ENCODE data around the gene RASAL1. TPM values are rescaled to one million over a fixed set of nuclear protein-coding genes. Genes with fewer than 3 reads are reported as not detected.
"Not testable (repeated sequence)": the region's sequence is repeated elsewhere in the genome, so short reads cannot be mapped to it uniquely, and the experiment has no call there.

Gene RASAL1
- total RNA-seq, 8 experiments from 2014 or later: 0.16 to 0.49 (median 0.30) TPM; not detected in 2

DNA sequence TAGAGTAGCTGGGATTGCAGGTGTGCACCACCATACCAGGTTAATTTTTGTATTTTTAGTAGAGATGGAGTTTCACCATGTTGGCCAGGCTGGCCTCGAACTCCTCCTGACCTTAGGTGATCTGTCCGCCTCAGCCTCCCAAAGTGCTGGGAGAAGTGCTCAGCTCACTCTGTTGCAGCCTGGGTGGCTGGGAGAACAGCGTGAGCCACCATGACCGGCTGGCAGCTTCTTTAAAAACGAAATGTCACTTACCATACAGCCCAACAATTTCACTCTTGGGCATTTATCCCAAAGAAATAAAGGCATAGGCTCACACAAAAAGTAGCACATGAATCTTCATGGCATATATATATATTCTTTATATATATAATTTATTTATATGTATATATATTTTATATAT, 9.2 kb upstream of the RASAL1 start:
- in situ Hi-C loops (cut with MboI; ENCODE audit: low pct_unique_long_range_greater_than_20kb in 2 of 9, low sequenced_read_pairs in 9 of 9, unreplicated experiment in 9 of 9): no loop called here
- H3K4me1 ChIP-seq (replicated peaks in 1 of 2): peaks cover 6 to 7% of the 10 kb centered on the region in 2 donors
- H3K4me3 ChIP-seq: no peak overlapping the region
- 33 to 100% (median 43%) methylated on average over 1 to 5 of the region's 5 CpGs; no CpG with 5 or more reads in 5 of the 10 experiments for WGBS, 10 experiments
- no peak for ATAC-seq (replicated peaks in 6 of 8)
- no peak overlapping the region for H3K27ac ChIP-seq

DNA sequence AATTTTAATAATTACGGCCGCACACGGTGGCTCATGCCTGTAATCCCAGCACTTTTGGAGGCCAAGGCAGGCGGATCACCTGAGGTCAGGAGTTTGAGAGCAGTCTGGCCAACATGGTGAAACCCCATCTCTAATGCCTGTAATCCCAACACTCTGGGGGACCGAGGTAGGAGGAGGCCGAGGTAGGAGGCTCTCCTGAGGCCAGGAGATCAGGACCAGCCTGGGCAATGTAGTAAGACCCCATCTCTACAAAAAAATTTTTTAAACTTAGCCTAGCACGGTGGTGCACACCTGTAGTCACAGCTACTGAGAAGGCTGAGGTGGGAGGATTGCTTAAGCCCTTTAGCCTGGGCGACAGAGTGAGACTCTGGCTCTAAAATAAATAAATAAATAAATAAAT, 8.4 kb upstream of the RASAL1 start:
- ATAC-seq (replicated peaks in 6 of 8): no peak
- 14 to 100% (median 85%) methylated on average over 1 to 8 of the region's 8 CpGs; no CpG with 5 or more reads in 2 of the 10 experiments for WGBS, 10 experiments
- in situ Hi-C loops (cut with MboI; ENCODE audit: low pct_unique_long_range_greater_than_20kb in 2 of 9, low sequenced_read_pairs in 9 of 9, unreplicated experiment in 9 of 9): no loop called here
- no peak overlapping the region for H3K4me3 ChIP-seq
- no peak overlapping the region for H3K27ac ChIP-seq
- no peaks in the 10 kb centered on the region for H3K4me1 ChIP-seq (replicated peaks in 1 of 2)

- H3K4me3 ChIP-seq: no peak overlapping the region
- in situ Hi-C loops (cut with MboI; ENCODE audit: low pct_unique_long_range_greater_than_20kb in 2 of 9, low sequenced_read_pairs in 9 of 9, unreplicated experiment in 9 of 9): no loop called here
- 0 to 100% (median 63%) methylated on average over 1 of the region's 5 CpGs; no CpG with 5 or more reads in 4 of the 10 experiments for WGBS, 10 experiments
- ATAC-seq (replicated peaks in 6 of 8): no peak
- no peak overlapping the region for H3K27ac ChIP-seq
- H3K4me1 ChIP-seq (replicated peaks in 1 of 2): no peaks in the 10 kb centered on the region
These were observed 7.3 kb upstream of the RASAL1 start for GRCh38 chr12:113142886-113143332.

- Histone ChIP-seq H3K4me3 (no peak overlapping the region), H3K4me1 (replicated peaks in 1 of 2) (no peaks in the 10 kb centered on the region), H3K27ac (no peak overlapping the region)
- in situ Hi-C loops (cut with MboI; ENCODE audit: low pct_unique_long_range_greater_than_20kb in 2 of 9, low sequenced_read_pairs in 9 of 9, unreplicated experiment in 9 of 9): no loop called here
- WGBS, 10 experiments: 76 to 92% (median 87%) methylated on average over 2 to 8 of the region's 17 CpGs; no CpG with 5 or more reads in 7 of the 10 experiments
- peak in 2 of 8 experiments; percentile 37 to 57 for ATAC-seq (replicated peaks in 6 of 8)
These were observed 6.8 kb upstream of the RASAL1 start for GRCh38 chr12:113142173-113142885.

GRCh38 chr12:113141716-113142115, 6.2 kb upstream of the RASAL1 start:
- in situ Hi-C loops (cut with MboI; ENCODE audit: low pct_unique_long_range_greater_than_20kb in 2 of 9, low sequenced_read_pairs in 9 of 9, unreplicated experiment in 9 of 9); H3K4me1 ChIP-seq (replicated peaks in 1 of 2); ATAC-seq (replicated peaks in 6 of 8); H3K4me3 ChIP-seq; H3K27ac ChIP-seq: not testable (repeated sequence)
- 60 to 100% (median 90%) methylated on average over 1 to 2 of the region's 3 CpGs; no CpG with 5 or more reads in 7 of the 10 experiments for WGBS, 10 experiments

- 0 to 92% (median 63%) methylated on average over 1 to 3 of the region's 7 CpGs; no CpG with 5 or more reads in 2 of the 10 experiments for WGBS, 10 experiments
- Histone ChIP-seq H3K27ac (no peak overlapping the region), H3K4me3 (no peak overlapping the region), H3K4me1 (replicated peaks in 1 of 2) (peaks cover 0 to 4% of the 10 kb centered on the region in 2 donors)
- in situ Hi-C loops (cut with MboI; ENCODE audit: low pct_unique_long_range_greater_than_20kb in 2 of 9, low sequenced_read_pairs in 9 of 9, unreplicated experiment in 9 of 9): no loop called here
- no peak for ATAC-seq (replicated peaks in 6 of 8)
These were observed 5.1 kb upstream of the RASAL1 start for GRCh38 chr12:113140706-113141105.

GRCh38 chr12:113138826-113139225, 3.3 kb upstream of the RASAL1 start:
- H3K4me1 ChIP-seq (replicated peaks in 1 of 2): peaks cover 0 to 4% of the 10 kb centered on the region in 2 donors
- in situ Hi-C loops (cut with MboI; ENCODE audit: low pct_unique_long_range_greater_than_20kb in 2 of 9, low sequenced_read_pairs in 9 of 9, unreplicated experiment in 9 of 9): no loop called here
- H3K4me3 ChIP-seq: no peak overlapping the region
- 80% methylated on average over 1 of the region's 3 CpGs; no CpG with 5 or more reads in 9 of the 10 experiments for WGBS, 10 experiments
- no peak for ATAC-seq (replicated peaks in 6 of 8)
- no peak overlapping the region for H3K27ac ChIP-seq

DNA sequence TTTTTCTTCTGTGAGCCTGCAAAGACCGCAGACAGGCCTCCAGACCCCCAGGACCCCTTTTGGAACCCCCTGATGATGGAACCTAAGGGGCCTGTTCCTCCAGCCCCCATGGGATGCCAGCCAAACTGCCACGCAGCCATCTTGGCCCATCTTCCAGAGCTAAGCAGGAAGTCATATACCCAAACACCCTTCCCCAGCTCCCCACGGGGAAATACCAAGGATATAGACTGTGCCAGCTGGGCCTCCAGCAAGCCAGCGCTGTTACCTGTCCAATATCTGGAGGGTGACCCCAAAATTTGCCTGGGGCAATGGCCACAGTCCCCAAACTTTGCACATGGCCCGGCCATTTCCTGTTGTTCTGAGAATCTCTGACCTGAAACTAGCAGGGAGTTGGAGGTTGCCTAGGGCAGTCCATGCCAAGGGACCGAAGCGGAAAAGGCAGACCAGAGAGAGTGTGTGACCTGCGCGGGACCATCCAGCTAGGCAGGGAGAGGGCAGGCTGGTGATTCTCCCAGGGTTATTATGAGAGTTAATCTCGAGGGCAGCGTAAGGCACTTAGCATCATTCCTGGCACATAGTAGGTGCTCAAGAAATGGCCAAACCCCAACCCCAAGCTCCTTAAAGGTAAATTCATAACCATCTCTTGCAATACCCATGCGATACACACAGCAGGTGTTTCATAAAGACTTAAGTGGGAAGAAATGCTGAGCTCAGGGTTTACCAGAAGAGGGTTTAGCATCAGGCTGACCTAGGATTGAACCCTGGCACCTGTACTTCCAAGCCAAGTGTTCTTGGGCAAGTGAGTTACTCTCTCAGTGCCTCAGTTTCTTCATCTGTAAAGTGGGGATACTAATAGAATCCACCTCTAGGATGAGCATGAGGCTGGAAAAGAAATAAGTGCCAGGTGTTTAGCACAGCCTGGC, 2.6 kb upstream of the RASAL1 start:
- Histone ChIP-seq H3K4me3 (no peak overlapping the region), H3K27ac (no peak overlapping the region), H3K4me1 (replicated peaks in 1 of 2) (peaks cover 0 to 4% of the 10 kb centered on the region in 2 donors)
- no peak for ATAC-seq (replicated peaks in 6 of 8)
- WGBS, 10 experiments: 33 to 100% (median 80%) methylated on average over 1 to 9 of the region's 12 CpGs; no CpG with 5 or more reads in 1 of the 10 experiments
- in situ Hi-C loops (cut with MboI; ENCODE audit: low pct_unique_long_range_greater_than_20kb in 2 of 9, low sequenced_read_pairs in 9 of 9, unreplicated experiment in 9 of 9): no loop called here

DNA sequence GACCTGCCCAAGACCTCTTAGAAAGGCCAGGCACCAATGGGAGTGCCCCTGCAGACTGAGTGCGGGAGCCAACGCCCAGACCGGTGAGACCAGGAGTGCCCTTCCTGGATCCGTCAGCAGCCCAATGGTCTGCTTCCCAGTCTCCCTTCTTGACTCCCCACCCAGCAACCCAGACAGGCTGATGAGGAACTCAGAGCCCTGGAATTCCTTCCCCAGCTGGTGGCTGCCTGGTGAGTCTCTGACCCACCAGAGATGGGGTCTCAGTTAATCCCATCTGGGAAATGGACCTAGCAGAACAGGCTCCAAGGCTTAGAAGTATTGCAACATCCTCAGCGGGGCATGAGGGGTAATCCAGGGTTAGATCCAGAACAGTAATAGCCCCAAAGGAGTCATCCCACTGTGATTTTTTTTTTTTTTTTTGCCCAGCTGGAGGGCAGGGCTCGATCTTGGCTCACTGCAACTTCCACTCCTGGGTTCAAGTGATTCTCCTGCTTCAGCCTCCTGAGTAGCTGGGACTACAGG, 1.5 kb upstream of the RASAL1 start:
- WGBS, 10 experiments: 37 to 100% (median 89%) methylated on average over 1 to 6 of the region's 6 CpGs; no CpG with 5 or more reads in 4 of the 10 experiments
- H3K27ac ChIP-seq: no peak overlapping the region
- H3K4me1 ChIP-seq (replicated peaks in 1 of 2): peaks cover 0 to 4% of the 10 kb centered on the region in 2 donors
- in situ Hi-C loops (cut with MboI; ENCODE audit: low pct_unique_long_range_greater_than_20kb in 2 of 9, low sequenced_read_pairs in 9 of 9, unreplicated experiment in 9 of 9): no loop called here
- H3K4me3 ChIP-seq: no peak overlapping the region
- ATAC-seq (replicated peaks in 6 of 8): peak in 3 of 8 experiments; percentile 33 to 87 (median 49)

DNA sequence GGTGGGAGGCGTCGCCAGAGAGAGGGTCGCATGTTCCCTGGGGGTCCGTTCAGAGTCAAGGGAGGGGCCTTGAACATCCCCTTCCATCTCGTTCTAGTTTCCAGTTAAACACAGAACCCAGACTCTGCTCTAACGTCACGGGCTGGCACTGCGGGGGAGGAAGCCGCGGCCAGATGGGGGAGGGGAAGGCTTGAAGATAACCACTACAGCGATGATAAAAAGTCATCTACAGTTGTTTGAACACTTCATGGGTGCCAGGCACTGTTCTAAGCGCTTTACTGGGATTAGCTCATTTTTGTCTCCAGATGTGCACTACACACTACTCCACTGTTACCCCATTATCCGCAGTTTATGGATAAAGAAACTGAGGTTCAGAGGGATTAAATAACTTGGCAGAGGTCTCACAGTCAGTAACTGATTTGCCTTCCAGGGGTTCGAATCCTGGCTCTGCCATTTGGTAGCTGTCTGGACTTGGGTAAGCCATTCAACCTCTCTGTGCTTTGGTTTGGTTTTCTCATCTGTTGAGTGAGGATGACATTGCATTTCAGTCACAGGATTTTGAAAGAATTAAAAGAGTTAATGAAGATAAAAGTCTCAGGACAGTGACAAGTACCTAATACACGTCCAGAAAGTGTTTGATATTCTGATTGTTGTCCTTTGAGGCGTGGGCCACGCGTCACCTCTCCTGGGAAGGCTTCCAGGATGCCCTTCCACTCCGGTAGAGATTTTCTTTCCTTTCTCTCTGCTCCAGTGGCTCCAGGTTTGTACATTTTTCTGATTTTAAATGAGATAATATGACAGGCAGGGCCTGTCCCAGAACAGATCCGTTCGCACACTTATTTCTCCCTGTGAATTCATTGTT, 798 bp upstream of the RASAL1 start:
- H3K4me1 ChIP-seq (replicated peaks in 1 of 2): peaks cover 0 to 4% of the 10 kb centered on the region in 2 donors
- H3K27ac ChIP-seq: no peak overlapping the region
- peak in 1 of 8 experiments; percentile 8 for ATAC-seq (replicated peaks in 6 of 8)
- in situ Hi-C loops (cut with MboI; ENCODE audit: low pct_unique_long_range_greater_than_20kb in 2 of 9, low sequenced_read_pairs in 9 of 9, unreplicated experiment in 9 of 9): no loop called here
- H3K4me3 ChIP-seq: no peak overlapping the region
- WGBS, 10 experiments: 41 to 100% (median 71%) methylated on average over 1 to 11 of the region's 21 CpGs; no CpG with 5 or more reads in 2 of the 10 experiments

- in situ Hi-C loops (cut with MboI; ENCODE audit: low pct_unique_long_range_greater_than_20kb in 2 of 9, low sequenced_read_pairs in 9 of 9, unreplicated experiment in 9 of 9): no loop called here
- Histone ChIP-seq H3K4me3 (no peak overlapping the region), H3K27ac (no peak overlapping the region), H3K4me1 (replicated peaks in 1 of 2) (peaks cover 0 to 4% of the 10 kb centered on the region in 2 donors)
- 50 to 83% (median 60%) methylated on average over 1 to 2 of the region's 6 CpGs; no CpG with 5 or more reads in 7 of the 10 experiments for WGBS, 10 experiments
- ATAC-seq (replicated peaks in 6 of 8): no peak
These were observed 1.0 kb downstream of the RASAL1 start for GRCh38 chr12:113134521-113134951.

- in situ Hi-C loops (cut with MboI; ENCODE audit: low pct_unique_long_range_greater_than_20kb in 2 of 9, low sequenced_read_pairs in 9 of 9, unreplicated experiment in 9 of 9): no loop called here
- Histone ChIP-seq H3K4me3 (no peak overlapping the region), H3K4me1 (replicated peaks in 1 of 2) (peaks cover 0 to 4% of the 10 kb centered on the region in 2 donors), H3K27ac (no peak overlapping the region)
- no peak for ATAC-seq (replicated peaks in 6 of 8)
- whole genome bisulfite sequencing, 10 experiments: 30 to 40% (median 40%) methylated on average over 1 to 2 of the region's 2 CpGs; no CpG with 5 or more reads in 7 of the 10 experiments
These were observed 1.5 kb downstream of the RASAL1 start for GRCh38 chr12:113134071-113134470.

Measured in motor neuron (in vitro differentiated cells).